NB4 (cell line): ENCODE data around the gene PRDX4.

Source experiments
- MYC ChIP-seq: IDR thresholded peaks from 2 replicates; pipeline ENCODE4 v1.6.1; 2011; ENCODE audit warnings: low read depth, low read length
- POLR2A ChIP-seq: IDR thresholded peaks from 2 replicates; pipeline ENCODE4 v1.6.1; 2011; ENCODE audit warnings: mild to moderate bottlenecking; ENCODE audit not compliant: insufficient read length; ENCODE audit errors: extremely low read depth
- TF ChIP-seq, protein P1 (sequence below): IDR thresholded peaks from one replicate; pipeline ENCODE4 v1.5.1; 2012; ENCODE audit warnings: low read depth, low read length
- TF ChIP-seq, protein P2 (sequence below): IDR thresholded peaks from 2 replicates; pipeline ENCODE4 v1.6.1; 2011; ENCODE audit warnings: low read depth, low read length

DNA sequence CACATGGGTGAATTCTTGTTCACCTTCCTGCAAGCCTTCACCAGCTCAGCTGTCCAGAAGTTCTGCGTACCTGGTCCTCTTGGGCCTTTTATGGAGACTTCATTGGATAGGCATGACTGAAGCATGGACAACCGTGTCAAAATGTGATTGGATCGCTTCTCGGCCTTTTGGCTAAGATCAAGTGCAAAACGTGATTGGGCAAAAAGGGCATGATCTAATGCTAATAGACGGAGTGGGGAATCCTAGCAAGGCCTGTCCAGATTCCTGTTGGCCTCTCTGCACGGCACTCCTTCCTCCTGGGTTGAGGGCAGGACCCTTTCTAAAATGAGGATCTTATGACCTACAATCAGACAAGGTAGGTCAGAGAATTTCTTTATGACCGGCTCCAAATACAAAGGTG, 24.9 kb downstream of the PRDX4 start:
- no peak for TF ChIP-seq POLR2A
- TF ChIP-seq MYC, result no peak
- TF ChIP-seq, protein P1, sequence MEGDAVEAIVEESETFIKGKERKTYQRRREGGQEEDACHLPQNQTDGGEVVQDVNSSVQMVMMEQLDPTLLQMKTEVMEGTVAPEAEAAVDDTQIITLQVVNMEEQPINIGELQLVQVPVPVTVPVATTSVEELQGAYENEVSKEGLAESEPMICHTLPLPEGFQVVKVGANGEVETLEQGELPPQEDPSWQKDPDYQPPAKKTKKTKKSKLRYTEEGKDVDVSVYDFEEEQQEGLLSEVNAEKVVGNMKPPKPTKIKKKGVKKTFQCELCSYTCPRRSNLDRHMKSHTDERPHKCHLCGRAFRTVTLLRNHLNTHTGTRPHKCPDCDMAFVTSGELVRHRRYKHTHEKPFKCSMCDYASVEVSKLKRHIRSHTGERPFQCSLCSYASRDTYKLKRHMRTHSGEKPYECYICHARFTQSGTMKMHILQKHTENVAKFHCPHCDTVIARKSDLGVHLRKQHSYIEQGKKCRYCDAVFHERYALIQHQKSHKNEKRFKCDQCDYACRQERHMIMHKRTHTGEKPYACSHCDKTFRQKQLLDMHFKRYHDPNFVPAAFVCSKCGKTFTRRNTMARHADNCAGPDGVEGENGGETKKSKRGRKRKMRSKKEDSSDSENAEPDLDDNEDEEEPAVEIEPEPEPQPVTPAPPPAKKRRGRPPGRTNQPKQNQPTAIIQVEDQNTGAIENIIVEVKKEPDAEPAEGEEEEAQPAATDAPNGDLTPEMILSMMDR, result no peak
- TF ChIP-seq, protein P2, sequence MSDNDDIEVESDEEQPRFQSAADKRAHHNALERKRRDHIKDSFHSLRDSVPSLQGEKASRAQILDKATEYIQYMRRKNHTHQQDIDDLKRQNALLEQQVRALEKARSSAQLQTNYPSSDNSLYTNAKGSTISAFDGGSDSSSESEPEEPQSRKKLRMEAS, result no peak
